Loucy (cell line): ENCODE data around the gene DIS3L.

Experiments used
- CTCF ChIP-seq: fragments of 200-600 bp; sonication (generic); conservative IDR thresholded peaks from 2 replicates; pipeline ENCODE4 v1.5.1; 2014; ENCODE audit warnings: mild to moderate bottlenecking, antibody characterized with exemption, low read length
- EZH2phosphoT487 ChIP-seq: fragments of 200-600 bp; IDR thresholded peaks from 2 replicates; pipeline ENCODE4 v1.6.1; 2018; ENCODE audit warnings: antibody characterized with exemption, mild to moderate bottlenecking, moderate library complexity, borderline replicate concordance

- no peak for TF ChIP-seq CTCF
- TF ChIP-seq EZH2phosphoT487 = no peak
Observed at GRCh38 chr15:66294157-66294931, 976 bp downstream of the DIS3L start.
